OCI-LY1 (cell line): ENCODE results near the gene COMMD2.

Experiments used
- EZH2 ChIP-seq: fragments of 200-600 bp; sonication (generic), shearing (Covaris generic); IDR thresholded peaks from 2 replicates; pipeline ENCODE4 v1.8.0; 2017; ENCODE audit warnings: borderline replicate concordance, mixed run types, mild to moderate bottlenecking, antibody characterized with exemption, low read length, moderate library complexity, mixed read lengths
- TF ChIP-seq, protein P1 (sequence below): fragments of 200-600 bp; sonication (generic), shearing (Covaris generic); IDR thresholded peaks from 2 replicates; pipeline ENCODE4 v1.5.1; 2017; ENCODE audit warnings: mild to moderate bottlenecking, antibody characterized with exemption, low read length, moderate library complexity, mixed read lengths

- TF ChIP-seq, protein P1, sequence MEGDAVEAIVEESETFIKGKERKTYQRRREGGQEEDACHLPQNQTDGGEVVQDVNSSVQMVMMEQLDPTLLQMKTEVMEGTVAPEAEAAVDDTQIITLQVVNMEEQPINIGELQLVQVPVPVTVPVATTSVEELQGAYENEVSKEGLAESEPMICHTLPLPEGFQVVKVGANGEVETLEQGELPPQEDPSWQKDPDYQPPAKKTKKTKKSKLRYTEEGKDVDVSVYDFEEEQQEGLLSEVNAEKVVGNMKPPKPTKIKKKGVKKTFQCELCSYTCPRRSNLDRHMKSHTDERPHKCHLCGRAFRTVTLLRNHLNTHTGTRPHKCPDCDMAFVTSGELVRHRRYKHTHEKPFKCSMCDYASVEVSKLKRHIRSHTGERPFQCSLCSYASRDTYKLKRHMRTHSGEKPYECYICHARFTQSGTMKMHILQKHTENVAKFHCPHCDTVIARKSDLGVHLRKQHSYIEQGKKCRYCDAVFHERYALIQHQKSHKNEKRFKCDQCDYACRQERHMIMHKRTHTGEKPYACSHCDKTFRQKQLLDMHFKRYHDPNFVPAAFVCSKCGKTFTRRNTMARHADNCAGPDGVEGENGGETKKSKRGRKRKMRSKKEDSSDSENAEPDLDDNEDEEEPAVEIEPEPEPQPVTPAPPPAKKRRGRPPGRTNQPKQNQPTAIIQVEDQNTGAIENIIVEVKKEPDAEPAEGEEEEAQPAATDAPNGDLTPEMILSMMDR: no peak
- TF ChIP-seq EZH2: no peak
These were observed 738 bp downstream of the COMMD2 start for GRCh38 chr3:149751551-149751950.
